ENCODE results near the gene OLFM2.

DNA sequence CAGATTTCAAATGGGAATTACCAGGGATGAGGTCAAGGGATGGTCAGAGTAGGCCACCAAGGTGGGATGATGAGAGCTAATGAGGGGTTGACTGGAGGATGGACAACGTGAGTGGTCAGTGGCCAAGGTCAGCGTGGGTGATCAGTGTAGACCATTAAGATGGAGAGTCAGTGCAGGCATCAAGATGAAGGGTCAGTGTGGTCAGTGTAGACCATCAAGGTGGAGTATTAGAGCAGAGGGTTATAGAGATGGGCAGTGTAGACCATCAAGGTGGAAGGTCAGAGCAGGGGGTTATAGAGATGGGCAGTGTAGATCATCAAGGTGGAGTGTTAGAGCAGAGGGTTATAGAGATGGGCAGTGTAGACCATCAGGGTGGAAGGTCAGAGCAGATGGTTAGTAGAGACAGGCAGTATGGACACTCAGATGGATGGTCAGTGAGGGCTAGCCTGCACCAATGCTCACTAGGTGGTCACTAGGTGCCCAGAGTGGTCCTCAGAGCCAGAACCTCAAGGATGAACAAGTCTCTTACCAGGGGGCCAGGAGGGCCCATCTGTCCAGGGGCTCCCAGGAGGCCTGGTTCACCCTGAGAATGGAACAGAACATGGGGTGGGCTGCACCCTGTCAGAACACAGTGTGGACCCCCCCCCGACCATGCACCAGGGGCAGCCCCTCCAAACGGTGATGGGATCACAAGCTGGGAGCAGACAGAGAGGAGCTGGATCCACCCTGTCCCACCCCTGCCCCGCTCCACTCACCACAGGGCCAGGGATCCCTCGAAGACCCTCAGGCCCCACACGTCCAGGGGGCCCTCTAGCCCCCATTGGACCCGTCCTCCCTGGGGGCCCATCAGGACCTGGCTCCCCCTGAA, 32.7 kb upstream of the OLFM2 start:
- no peak for TF ChIP-seq EZH2 (IDR thresholded peaks at IDR 0.05; ENCODE audit: low read depth, unreplicated experiment)
- TF ChIP-seq, protein P1, sequence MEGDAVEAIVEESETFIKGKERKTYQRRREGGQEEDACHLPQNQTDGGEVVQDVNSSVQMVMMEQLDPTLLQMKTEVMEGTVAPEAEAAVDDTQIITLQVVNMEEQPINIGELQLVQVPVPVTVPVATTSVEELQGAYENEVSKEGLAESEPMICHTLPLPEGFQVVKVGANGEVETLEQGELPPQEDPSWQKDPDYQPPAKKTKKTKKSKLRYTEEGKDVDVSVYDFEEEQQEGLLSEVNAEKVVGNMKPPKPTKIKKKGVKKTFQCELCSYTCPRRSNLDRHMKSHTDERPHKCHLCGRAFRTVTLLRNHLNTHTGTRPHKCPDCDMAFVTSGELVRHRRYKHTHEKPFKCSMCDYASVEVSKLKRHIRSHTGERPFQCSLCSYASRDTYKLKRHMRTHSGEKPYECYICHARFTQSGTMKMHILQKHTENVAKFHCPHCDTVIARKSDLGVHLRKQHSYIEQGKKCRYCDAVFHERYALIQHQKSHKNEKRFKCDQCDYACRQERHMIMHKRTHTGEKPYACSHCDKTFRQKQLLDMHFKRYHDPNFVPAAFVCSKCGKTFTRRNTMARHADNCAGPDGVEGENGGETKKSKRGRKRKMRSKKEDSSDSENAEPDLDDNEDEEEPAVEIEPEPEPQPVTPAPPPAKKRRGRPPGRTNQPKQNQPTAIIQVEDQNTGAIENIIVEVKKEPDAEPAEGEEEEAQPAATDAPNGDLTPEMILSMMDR (conservative IDR thresholded peaks at IDR 0.05; ENCODE audit: low read depth in 2 of 2) = no peak
- no peak for TF ChIP-seq EZH2phosphoT487 (IDR thresholded peaks at IDR 0.05; ENCODE audit: unreplicated experiment)
- no peak for TF ChIP-seq POLR2AphosphoS5 (IDR thresholded peaks at IDR 0.05; ENCODE audit: low read depth)
- TF ChIP-seq, protein P2, sequence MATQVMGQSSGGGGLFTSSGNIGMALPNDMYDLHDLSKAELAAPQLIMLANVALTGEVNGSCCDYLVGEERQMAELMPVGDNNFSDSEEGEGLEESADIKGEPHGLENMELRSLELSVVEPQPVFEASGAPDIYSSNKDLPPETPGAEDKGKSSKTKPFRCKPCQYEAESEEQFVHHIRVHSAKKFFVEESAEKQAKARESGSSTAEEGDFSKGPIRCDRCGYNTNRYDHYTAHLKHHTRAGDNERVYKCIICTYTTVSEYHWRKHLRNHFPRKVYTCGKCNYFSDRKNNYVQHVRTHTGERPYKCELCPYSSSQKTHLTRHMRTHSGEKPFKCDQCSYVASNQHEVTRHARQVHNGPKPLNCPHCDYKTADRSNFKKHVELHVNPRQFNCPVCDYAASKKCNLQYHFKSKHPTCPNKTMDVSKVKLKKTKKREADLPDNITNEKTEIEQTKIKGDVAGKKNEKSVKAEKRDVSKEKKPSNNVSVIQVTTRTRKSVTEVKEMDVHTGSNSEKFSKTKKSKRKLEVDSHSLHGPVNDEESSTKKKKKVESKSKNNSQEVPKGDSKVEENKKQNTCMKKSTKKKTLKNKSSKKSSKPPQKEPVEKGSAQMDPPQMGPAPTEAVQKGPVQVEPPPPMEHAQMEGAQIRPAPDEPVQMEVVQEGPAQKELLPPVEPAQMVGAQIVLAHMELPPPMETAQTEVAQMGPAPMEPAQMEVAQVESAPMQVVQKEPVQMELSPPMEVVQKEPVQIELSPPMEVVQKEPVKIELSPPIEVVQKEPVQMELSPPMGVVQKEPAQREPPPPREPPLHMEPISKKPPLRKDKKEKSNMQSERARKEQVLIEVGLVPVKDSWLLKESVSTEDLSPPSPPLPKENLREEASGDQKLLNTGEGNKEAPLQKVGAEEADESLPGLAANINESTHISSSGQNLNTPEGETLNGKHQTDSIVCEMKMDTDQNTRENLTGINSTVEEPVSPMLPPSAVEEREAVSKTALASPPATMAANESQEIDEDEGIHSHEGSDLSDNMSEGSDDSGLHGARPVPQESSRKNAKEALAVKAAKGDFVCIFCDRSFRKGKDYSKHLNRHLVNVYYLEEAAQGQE (IDR thresholded peaks at IDR 0.05; ENCODE audit: unreplicated experiment) = no peak
- TF ChIP-seq STAT1 (IDR thresholded peaks at IDR 0.05; ENCODE audit: unreplicated experiment) = no peak
- no peak for TF ChIP-seq JUNB (IDR thresholded peaks at IDR 0.05; ENCODE audit: unreplicated experiment)
- no peak for TF ChIP-seq CREB1 (CRISPR knock-in tag; IDR thresholded peaks at IDR 0.05; ENCODE audit: low read depth)
- TF ChIP-seq ZNF114 (CRISPR knock-in tag; IDR thresholded peaks at IDR 0.05) = no peak
- TF ChIP-seq NANOG (IDR thresholded peaks at IDR 0.05; ENCODE audit: borderline replicate concordance) = no peak
- TF ChIP-seq, protein P3, sequence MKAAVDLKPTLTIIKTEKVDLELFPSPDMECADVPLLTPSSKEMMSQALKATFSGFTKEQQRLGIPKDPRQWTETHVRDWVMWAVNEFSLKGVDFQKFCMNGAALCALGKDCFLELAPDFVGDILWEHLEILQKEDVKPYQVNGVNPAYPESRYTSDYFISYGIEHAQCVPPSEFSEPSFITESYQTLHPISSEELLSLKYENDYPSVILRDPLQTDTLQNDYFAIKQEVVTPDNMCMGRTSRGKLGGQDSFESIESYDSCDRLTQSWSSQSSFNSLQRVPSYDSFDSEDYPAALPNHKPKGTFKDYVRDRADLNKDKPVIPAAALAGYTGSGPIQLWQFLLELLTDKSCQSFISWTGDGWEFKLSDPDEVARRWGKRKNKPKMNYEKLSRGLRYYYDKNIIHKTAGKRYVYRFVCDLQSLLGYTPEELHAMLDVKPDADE (IDR thresholded peaks at IDR 0.05) = no peak
